Hepatocyte (in vitro differentiated cells): ENCODE results near the gene STIM2.

ENCODE experiments used
- CTCF ChIP-seq: fragments of 200-600 bp; sonication (generic); IDR thresholded peaks from 2 replicates; pipeline ENCODE4 v1.5.1; 2016; ENCODE audit warnings: antibody characterized with exemption, mild to moderate bottlenecking; ENCODE audit not compliant: poor library complexity
- EZH2 ChIP-seq: fragments of 200-600 bp; sonication (generic); IDR thresholded peaks from 2 replicates; pipeline ENCODE4 v1.6.1; 2016; ENCODE audit warnings: antibody characterized with exemption, mild to moderate bottlenecking, borderline replicate concordance
- EZH2phosphoT487 ChIP-seq: fragments of 200-600 bp; sonication (generic); IDR thresholded peaks from one replicate; pipeline ENCODE4 v1.6.1; 2018; ENCODE audit warnings: antibody characterized with exemption, mild to moderate bottlenecking, low read depth, moderate library complexity; ENCODE audit not compliant: unreplicated experiment, severe bottlenecking

DNA sequence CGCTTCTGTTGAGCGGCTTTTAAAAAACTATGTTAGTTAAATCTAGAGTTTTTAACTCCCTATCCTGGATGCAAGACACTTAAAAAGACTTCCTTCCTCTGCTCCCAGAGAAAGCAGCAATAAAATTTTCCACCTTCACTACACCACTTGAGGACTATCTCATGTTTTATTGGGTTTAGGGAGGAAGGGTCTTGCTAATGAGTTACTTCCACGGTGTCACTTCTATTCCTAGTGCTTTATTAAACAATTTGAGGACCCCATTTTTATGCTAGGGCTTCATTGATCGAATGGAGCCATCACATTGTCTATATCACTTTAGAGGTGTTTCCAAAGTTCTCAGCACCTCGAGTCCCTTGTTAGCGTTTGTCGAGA, 3.7 kb upstream of the STIM2 start:
- no peak for TF ChIP-seq CTCF
- TF ChIP-seq EZH2: no peak
- TF ChIP-seq EZH2phosphoT487: no peak
